Central memory CD8-positive, alpha-beta T cell (primary cell): ENCODE results near the gene P2RY8.
"Not testable (repeated sequence)": the region's sequence is repeated elsewhere in the genome, so short reads cannot be mapped to it uniquely, and the experiment has no call there.

Experiments
- ATAC-seq: fragments of 150-1000 bp; cut with Tn5 transposase; replicated peaks from 2 replicates; pipeline ENCODE4 v1.10.0; 2022; ENCODE audit warnings: mild to moderate bottlenecking, moderate FRiP score, moderate number of reproducible peaks; ENCODE audit not compliant: poor library complexity, severe bottlenecking; ENCODE audit errors: extremely low read depth
- DNase-seq, 2 donors: peaks; one replicate each; pipeline ENCODE4 v3.0.0; 2021; ENCODE audit warnings: low spot score in 2 of 2
- H3K27ac Mint-ChIP-seq: one replicate; pipeline ENCODE4 v1.8.0; 2022; ENCODE audit warnings: low read depth, mild to moderate bottlenecking, moderate library complexity, mixed read lengths
- H3K27me3 Mint-ChIP-seq: one replicate; pipeline ENCODE4 v1.8.0; 2022; ENCODE audit warnings: mixed read lengths
- H3K36me3 Mint-ChIP-seq: one replicate; pipeline ENCODE4 v1.8.0; 2022; ENCODE audit warnings: mild to moderate bottlenecking, moderate library complexity, mixed read lengths; ENCODE audit not compliant: insufficient read depth
- H3K4me1 Mint-ChIP-seq: one replicate; pipeline ENCODE4 v1.8.0; 2022; ENCODE audit warnings: mixed read lengths
- H3K4me3 Mint-ChIP-seq: one replicate; pipeline ENCODE4 v1.8.0; 2022; ENCODE audit warnings: mild to moderate bottlenecking, moderate library complexity, mixed read lengths
- H3K9me3 Mint-ChIP-seq: one replicate; pipeline ENCODE4 v1.8.0; 2022; ENCODE audit warnings: mixed read lengths

Gene P2RY8

GRCh38 chrX:1476682-1477081, 60.3 kb downstream of the P2RY8 start:
- peaks cover 66% of the 10 kb centered on the region for H3K36me3 Mint-ChIP-seq
- no peak for ATAC-seq

DNA sequence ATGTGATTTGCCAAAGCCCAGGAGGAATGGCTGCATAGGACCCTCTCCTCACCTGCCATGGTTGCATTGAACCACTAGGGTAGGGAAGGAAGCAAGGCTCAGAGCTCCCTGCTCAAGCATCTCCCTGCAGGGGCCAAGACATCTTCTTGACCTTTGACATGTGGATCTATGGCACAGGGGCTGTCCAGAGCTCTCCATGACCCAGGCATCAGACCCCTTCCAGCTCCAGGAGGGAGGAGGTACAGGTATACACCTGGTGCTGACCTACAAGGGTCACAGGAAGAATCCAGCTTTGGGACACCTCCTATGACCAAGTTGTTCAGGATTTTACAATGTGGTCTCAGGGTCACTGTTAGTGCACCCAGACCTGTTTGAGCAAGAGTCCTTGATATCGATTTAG, 61.1 kb downstream of the P2RY8 start:
- Mint-ChIP-seq H3K27ac (peak overlapping the region; percentile 99), H3K27me3 (no peaks in the 10 kb centered on the region), H3K4me3 (no peak overlapping the region), H3K36me3 (peaks cover 69% of the 10 kb centered on the region), H3K9me3 (peaks cover 39% of the 10 kb centered on the region), H3K4me1 (peaks cover 86% of the 10 kb centered on the region)
- ATAC-seq (no peak), DNase-seq (peak; percentile 4 to 8)

More at GRCh38 chrX:1476682-1477081, 60.3 kb downstream of the P2RY8 start:
- Mint-ChIP-seq H3K27me3 (no peaks in the 10 kb centered on the region), H3K4me1 (peaks cover 88% of the 10 kb centered on the region), H3K9me3 (peaks cover 39% of the 10 kb centered on the region), H3K27ac (peak overlapping the region; percentile 99), H3K4me3 (no peak overlapping the region)
- DNase-seq = peak; percentile 5 to 6

DNA sequence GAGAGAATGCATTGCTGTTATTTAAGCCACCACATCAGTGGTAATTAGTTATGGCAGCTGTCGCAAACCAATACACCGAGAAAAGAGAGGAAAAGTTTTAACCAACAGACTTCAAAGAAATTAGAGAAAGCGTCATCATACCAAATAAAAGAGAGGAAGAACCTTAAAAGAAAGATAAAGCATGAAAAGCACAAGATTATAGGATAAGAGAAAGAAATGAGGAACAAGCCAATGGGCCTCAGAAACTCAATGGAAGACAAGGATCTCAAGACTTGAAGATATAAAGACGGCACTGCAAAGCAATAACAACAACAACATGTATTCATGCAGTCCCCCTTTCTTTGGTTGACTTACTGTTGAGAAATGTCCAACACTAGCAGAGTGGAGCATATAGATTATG, 61.5 kb downstream of the P2RY8 start:
- Mint-ChIP-seq H3K4me1 (peaks cover 86% of the 10 kb centered on the region), H3K27me3 (no peaks in the 10 kb centered on the region), H3K36me3 (peaks cover 69% of the 10 kb centered on the region), H3K27ac (peak overlapping the region; percentile 96), H3K9me3 (peaks cover 39% of the 10 kb centered on the region), H3K4me3 (no peak overlapping the region)
- ATAC-seq (no peak), DNase-seq (peak in 1 of 2 donors; percentile 5)

- peak; percentile 2 to 7 for DNase-seq
- H3K27me3 Mint-ChIP-seq, ATAC-seq: not testable (repeated sequence)
- peak overlapping the region; percentile 2 for H3K4me3 Mint-ChIP-seq
- H3K27ac Mint-ChIP-seq = peak overlapping the region; percentile 96
- peaks cover 39% of the 10 kb centered on the region for H3K9me3 Mint-ChIP-seq
- peaks cover 70% of the 10 kb centered on the region for H3K36me3 Mint-ChIP-seq
- peaks cover 86% of the 10 kb centered on the region for H3K4me1 Mint-ChIP-seq
Measured at GRCh38 chrX:1474593-1474992, 62.4 kb downstream of the P2RY8 start.

DNA sequence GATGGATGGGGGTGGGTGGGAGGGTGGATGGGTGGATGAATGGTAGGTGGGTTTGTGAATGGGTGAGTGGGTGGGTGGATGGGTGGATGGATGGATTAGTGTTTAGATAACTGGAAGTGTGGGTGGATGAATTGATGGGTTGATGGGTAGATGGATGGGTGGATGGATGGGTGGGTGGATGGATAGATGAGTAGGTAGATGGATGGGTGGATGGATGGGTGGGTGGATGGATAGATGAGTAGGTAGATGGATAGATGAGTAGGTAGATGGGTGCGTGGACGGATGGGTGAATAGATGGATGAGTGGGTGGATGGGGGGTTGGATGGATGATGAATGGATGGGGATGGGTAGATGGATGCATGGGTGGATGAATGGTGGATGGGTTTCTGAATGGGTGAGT, 64.0 kb downstream of the P2RY8 start:
- Mint-ChIP-seq H3K4me1 (peaks cover 86% of the 10 kb centered on the region), H3K27me3 (no peaks in the 10 kb centered on the region), H3K4me3 (peak overlapping the region; percentile 68), H3K27ac (peak overlapping the region; percentile 96), H3K9me3 (peaks cover 30% of the 10 kb centered on the region), H3K36me3 (peaks cover 67% of the 10 kb centered on the region)
- ATAC-seq (no peak), DNase-seq (peak; percentile 8)

DNA sequence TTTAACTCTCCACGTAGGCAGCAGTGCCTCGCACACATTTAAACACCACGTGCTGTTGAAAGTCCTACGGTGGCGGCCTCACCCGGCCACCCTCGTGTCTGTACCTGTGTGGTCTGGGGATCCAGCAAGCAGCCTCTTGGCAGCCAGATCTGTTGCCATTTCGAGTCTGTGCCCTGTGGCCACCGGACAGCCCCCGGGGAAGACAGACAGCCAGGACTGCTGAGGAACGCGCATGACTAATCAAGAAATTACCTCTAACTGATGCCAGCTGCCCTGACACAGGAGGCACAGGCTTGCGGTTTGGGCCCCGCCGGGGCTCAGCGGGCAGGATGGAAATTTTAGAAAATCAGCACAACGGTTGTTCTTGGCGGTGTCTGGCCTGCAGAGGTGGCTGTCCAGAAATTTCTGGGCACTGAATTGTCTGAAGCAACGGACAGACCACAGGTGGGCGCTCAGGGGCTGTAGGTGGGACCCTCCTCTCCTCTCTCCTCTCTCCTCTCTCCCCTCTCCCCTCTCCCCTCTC, 68.7 kb downstream of the P2RY8 start:
- no peaks in the 10 kb centered on the region for H3K27me3 Mint-ChIP-seq
- peak; percentile 34 for ATAC-seq
- H3K9me3 Mint-ChIP-seq = peaks cover 14% of the 10 kb centered on the region
- peak overlapping the region; percentile 96 for H3K27ac Mint-ChIP-seq
- H3K4me1 Mint-ChIP-seq = peaks cover 92% of the 10 kb centered on the region
- H3K4me3 Mint-ChIP-seq = peak overlapping the region; percentile 82
- DNase-seq = peak; percentile 59 to 81
- peaks cover 76% of the 10 kb centered on the region for H3K36me3 Mint-ChIP-seq

- peak; percentile 33 to 64 for DNase-seq
Measured at GRCh38 chrX:1466971-1467561, 69.9 kb downstream of the P2RY8 start.

DNA sequence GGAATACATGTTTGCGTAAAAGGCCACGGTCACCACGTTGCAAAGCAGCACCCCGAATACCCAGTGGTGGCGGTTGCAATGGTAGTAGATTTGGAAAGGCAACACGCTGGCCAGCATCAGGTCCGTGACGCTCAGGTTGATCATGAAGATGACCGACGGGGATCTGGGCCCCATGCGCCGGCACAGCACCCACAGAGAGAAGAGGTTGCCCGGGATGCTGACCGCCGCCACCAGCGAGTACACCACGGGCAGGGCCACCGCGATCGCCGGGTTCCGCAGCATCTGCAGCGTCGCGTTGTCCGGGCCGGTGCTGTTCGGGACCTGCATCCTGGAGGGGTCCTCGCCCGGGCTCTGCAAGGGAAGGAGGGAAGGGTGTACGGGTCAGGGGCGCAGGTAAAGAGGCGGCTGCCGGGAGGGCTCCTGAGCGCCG, 70.7 kb downstream of the P2RY8 start:
- H3K4me1 Mint-ChIP-seq = peaks cover 90% of the 10 kb centered on the region
- no peaks in the 10 kb centered on the region for H3K9me3 Mint-ChIP-seq
- no peaks in the 10 kb centered on the region for H3K27me3 Mint-ChIP-seq
- H3K4me3 Mint-ChIP-seq = peak overlapping the region; percentile 82
- DNase-seq = peak; percentile 9 to 14
- ATAC-seq = no peak
- H3K27ac Mint-ChIP-seq = peak overlapping the region; percentile 96
- peaks cover 70% of the 10 kb centered on the region for H3K36me3 Mint-ChIP-seq

More at GRCh38 chrX:1466971-1467561, 69.9 kb downstream of the P2RY8 start:
- H3K4me1 Mint-ChIP-seq = peaks cover 92% of the 10 kb centered on the region
- ATAC-seq = no peak
- peak overlapping the region; percentile 96 for H3K27ac Mint-ChIP-seq
- peaks cover 78% of the 10 kb centered on the region for H3K36me3 Mint-ChIP-seq
- no peaks in the 10 kb centered on the region for H3K27me3 Mint-ChIP-seq
- H3K4me3 Mint-ChIP-seq = peak overlapping the region; percentile 82
- peaks cover 3% of the 10 kb centered on the region for H3K9me3 Mint-ChIP-seq

GRCh38 chrX:1465286-1466231, 71.4 kb downstream of the P2RY8 start:
- peak overlapping the region; percentile 82 for H3K4me3 Mint-ChIP-seq
- ATAC-seq (no peak), DNase-seq (peak; percentile 8 to 11)
- H3K27me3 Mint-ChIP-seq = no peaks in the 10 kb centered on the region
- H3K36me3 Mint-ChIP-seq = peaks cover 64% of the 10 kb centered on the region
- H3K4me1 Mint-ChIP-seq = peaks cover 85% of the 10 kb centered on the region
- H3K9me3 Mint-ChIP-seq = no peaks in the 10 kb centered on the region
- H3K27ac Mint-ChIP-seq = peak overlapping the region; percentile 96

- H3K4me1 Mint-ChIP-seq = peaks cover 79% of the 10 kb centered on the region
- peak overlapping the region; percentile 96 for H3K27ac Mint-ChIP-seq
Measured at GRCh38 chrX:1464971-1465285, 72.1 kb downstream of the P2RY8 start.

DNA sequence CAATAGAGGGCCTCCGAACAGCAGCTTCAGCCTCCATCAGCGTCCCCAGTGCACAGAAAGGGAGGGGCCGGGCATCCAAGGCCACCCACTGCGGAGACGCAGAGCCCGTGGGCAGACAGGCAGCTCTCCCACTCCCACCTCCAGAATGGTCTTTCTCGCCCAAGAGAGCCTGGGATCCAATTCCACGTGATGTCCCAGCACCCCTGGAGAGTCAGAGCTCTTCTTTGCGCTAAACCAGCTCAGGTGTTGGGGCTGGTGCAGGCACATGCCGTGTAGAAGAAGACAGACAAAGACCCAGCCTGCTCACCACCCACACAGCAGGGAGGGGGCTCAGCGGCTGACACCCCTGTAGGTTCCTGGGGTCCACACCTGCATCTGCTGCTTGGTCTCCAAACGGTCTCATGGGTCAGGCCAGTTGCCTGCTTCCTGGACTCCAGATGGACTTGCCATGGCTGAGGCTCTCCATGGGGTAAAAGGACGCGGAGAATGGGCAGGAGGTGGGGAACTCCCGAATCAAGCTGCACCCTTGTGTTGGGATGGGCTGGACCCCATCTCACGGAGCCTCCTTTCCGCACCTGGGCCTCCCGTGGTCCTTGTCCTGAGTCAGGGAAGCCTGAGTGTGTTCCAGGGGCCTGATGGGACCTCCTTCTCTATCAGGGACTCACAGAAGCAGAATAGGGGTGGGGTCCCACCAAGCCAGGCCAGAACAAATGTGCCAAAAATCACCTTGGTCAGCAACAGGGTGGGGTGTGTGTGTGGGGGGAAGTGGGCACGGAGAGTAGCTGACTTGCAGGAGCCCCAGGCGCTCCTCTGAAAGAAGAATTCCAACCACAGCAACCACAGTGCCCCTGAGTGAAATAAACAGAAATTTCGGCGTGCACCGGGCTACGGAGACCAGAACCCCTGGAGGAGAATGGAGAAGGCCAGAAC, 72.7 kb downstream of the P2RY8 start:
- peak overlapping the region; percentile 82 for H3K4me3 Mint-ChIP-seq
- peak; percentile 20 to 60 for DNase-seq

More at GRCh38 chrX:1464971-1465285, 72.1 kb downstream of the P2RY8 start:
- ATAC-seq (no peak), DNase-seq (no peak)
- H3K36me3 Mint-ChIP-seq = peaks cover 59% of the 10 kb centered on the region
- H3K4me3 Mint-ChIP-seq = peak overlapping the region; percentile 82
- H3K9me3 Mint-ChIP-seq = no peaks in the 10 kb centered on the region
- H3K27me3 Mint-ChIP-seq = no peaks in the 10 kb centered on the region

DNA sequence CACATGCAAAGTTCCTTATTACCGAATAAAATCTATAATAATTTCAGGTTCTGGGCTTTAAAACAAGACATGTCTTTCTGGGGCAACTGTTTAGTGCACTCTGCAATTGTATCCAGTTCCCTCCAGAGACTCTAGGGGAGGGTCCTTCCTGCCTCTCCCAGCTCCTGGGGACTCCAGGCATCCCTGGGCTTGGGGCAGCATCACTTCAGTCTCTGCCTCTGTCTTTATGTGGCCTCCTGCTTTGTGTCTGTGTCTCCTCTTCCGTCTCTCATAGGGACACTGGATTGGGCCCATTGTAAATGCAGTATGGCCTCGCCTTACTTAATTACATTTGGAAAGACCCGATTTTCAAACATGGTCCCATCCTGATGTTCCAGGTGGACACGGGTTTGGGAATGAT, 73.4 kb downstream of the P2RY8 start:
- peak in 1 of 2 donors; percentile 12 for DNase-seq
- H3K36me3 Mint-ChIP-seq = peaks cover 50% of the 10 kb centered on the region
- peak overlapping the region; percentile 82 for H3K4me3 Mint-ChIP-seq
- no peaks in the 10 kb centered on the region for H3K27me3 Mint-ChIP-seq
- peak overlapping the region; percentile 96 for H3K27ac Mint-ChIP-seq
- H3K9me3 Mint-ChIP-seq = no peaks in the 10 kb centered on the region
- no peak for ATAC-seq
- peaks cover 67% of the 10 kb centered on the region for H3K4me1 Mint-ChIP-seq

More for the DNA sequence above, 72.7 kb downstream of the P2RY8 start:
- H3K9me3 Mint-ChIP-seq = no peaks in the 10 kb centered on the region
- no peak for ATAC-seq
- peak overlapping the region; percentile 96 for H3K27ac Mint-ChIP-seq
- peaks cover 73% of the 10 kb centered on the region for H3K4me1 Mint-ChIP-seq
- peaks cover 52% of the 10 kb centered on the region for H3K36me3 Mint-ChIP-seq
- no peaks in the 10 kb centered on the region for H3K27me3 Mint-ChIP-seq
